HCT116 (cell line): ENCODE measurements around the gene ELAVL2.

Source experiments
- CTCF ChIP-seq, 3 experiments: fragments of 200-600 bp in 1 of 3; sonication (generic) in 1 of 3; IDR thresholded peaks in 2 of 3; conservative IDR thresholded peaks in 1 of 3; 2 replicates each; pipeline ENCODE4 v1.5.1; 2012 to 2017; ENCODE audit warnings: low read depth in 2 of 3, low read length in 2 of 3, antibody characterized with exemption in 1 of 3, borderline replicate concordance in 1 of 3, control low read depth in 1 of 3, mild to moderate bottlenecking in 1 of 3, mixed read lengths in 1 of 3, mixed run types in 1 of 3, moderate library complexity in 1 of 3; ENCODE audit not compliant: insufficient read depth in 1 of 3
- EZH2 ChIP-seq: fragments of 200-600 bp; sonication (generic); IDR thresholded peaks from 2 replicates; pipeline ENCODE4 v1.6.1; 2017; ENCODE audit warnings: antibody characterized with exemption, mixed run types
- EZH2phosphoT487 ChIP-seq: fragments of 200-600 bp; IDR thresholded peaks from 2 replicates; pipeline ENCODE4 v1.6.1; 2018; ENCODE audit warnings: antibody characterized with exemption, borderline replicate concordance
- FOSL1 ChIP-seq: IDR thresholded peaks from 2 replicates; pipeline ENCODE4 v1.6.1; 2012; ENCODE audit warnings: low read depth
- JUND ChIP-seq: IDR thresholded peaks from 2 replicates; pipeline ENCODE4 v1.6.1; 2012
- MAX ChIP-seq: IDR thresholded peaks from 2 replicates; pipeline ENCODE4 v1.6.1; 2012
- POLR2A ChIP-seq: IDR thresholded peaks from 2 replicates; pipeline ENCODE4 v1.7.0; 2011; ENCODE audit warnings: borderline replicate concordance; ENCODE audit not compliant: insufficient read depth, insufficient read length; ENCODE audit errors: extremely low read depth
- POLR2AphosphoS5 ChIP-seq: IDR thresholded peaks from 2 replicates; pipeline ENCODE4 v1.6.1; 2011; ENCODE audit warnings: mild to moderate bottlenecking, low read depth, low read length, moderate library complexity
- RAD21 ChIP-seq: IDR thresholded peaks from 2 replicates; pipeline ENCODE4 v1.6.1; 2012; ENCODE audit warnings: low read depth, mild to moderate bottlenecking
- REST ChIP-seq: IDR thresholded peaks from 2 replicates; pipeline ENCODE4 v1.6.1; 2012; ENCODE audit warnings: low read depth
- SIN3A ChIP-seq: IDR thresholded peaks from 2 replicates; pipeline ENCODE4 v1.6.1; 2012; ENCODE audit warnings: low read depth
- TCF7L2 ChIP-seq: IDR thresholded peaks from 2 replicates; pipeline ENCODE4 v1.7.0; 2011; ENCODE audit warnings: borderline replicate concordance, inconsistent platforms; ENCODE audit not compliant: insufficient read depth, insufficient read length; ENCODE audit errors: extremely low read depth
- ZBTB33 ChIP-seq: IDR thresholded peaks from 2 replicates; pipeline ENCODE4 v1.6.1; 2011; ENCODE audit warnings: mild to moderate bottlenecking, low read length, moderate library complexity; ENCODE audit not compliant: insufficient replicate concordance; ENCODE audit errors: extremely low read depth
- ZFX ChIP-seq: fragments of 450-650 bp; IDR thresholded peaks from 2 replicates; pipeline ENCODE4 v1.6.1; 2017

GRCh38 chr9:23701291-23701690 lies 124.7 kb downstream of the ELAVL2 start:
- TF ChIP-seq CTCF (IDR thresholded peaks at IDR 0.05 in 2 of 3, conservative IDR thresholded peaks at IDR 0.05 in 1 of 3; ENCODE audit: borderline replicate concordance in 1 of 3, insufficient read depth in 1 of 3, low read depth in 2 of 3, low read length in 2 of 3) (no peak), POLR2A (no peak), POLR2AphosphoS5 (no peak), ZFX (no peak), TCF7L2 (no peak), JUND (no peak), REST (no peak), MAX (no peak), ZBTB33 (no peak), EZH2 (no peak), FOSL1 (no peak), SIN3A (no peak), RAD21 (no peak), EZH2phosphoT487 (no peak)
